Sigmoid colon (tissue), 7 donors: ENCODE data around the gene HECTD3. TPM values are rescaled to one million over a fixed set of nuclear protein-coding genes. Genes with fewer than 3 reads are reported as not detected.
A peak's percentile ranks its signal among the peaks of the same experiment; 100 is the strongest.

Experiments used
- DNase-seq: peaks from one replicate; pipeline ENCODE4 v3.0.0-alpha.2; 2019
- H3K27ac ChIP-seq, 4 donors: fragments of 200-600 bp; sonication (generic); one replicate each; pipeline ENCODE4 v1.5.1; 2016 to 2019; ENCODE audit warnings: mild to moderate bottlenecking in 1 of 4
- H3K27me3 ChIP-seq, 3 donors: fragments of 200-600 bp; sonication (generic); one replicate each; pipeline ENCODE4 v1.5.1; 2019; ENCODE audit warnings: mild to moderate bottlenecking in 1 of 3
- H3K36me3 ChIP-seq, 4 donors: fragments of 200-600 bp; sonication (generic); one replicate each; pipeline ENCODE4 v1.5.1; 2016 to 2019
- H3K4me1 ChIP-seq, 4 donors: fragments of 200-600 bp; sonication (generic); one replicate each; pipeline ENCODE4 v1.5.1; 2017 to 2019
- H3K4me3 ChIP-seq, 4 donors: fragments of 200-600 bp; sonication (generic); one replicate each; pipeline ENCODE4 v1.5.1; 2017 to 2019; ENCODE audit warnings: mild to moderate bottlenecking in 2 of 4, moderate library complexity in 1 of 4
- H3K9me3 ChIP-seq, 4 donors: fragments of 200-600 bp in 3 of 4; sonication (generic) in 3 of 4; one replicate each; pipeline versions ENCODE4 v1.5.1 to v1.6.1; 2013 to 2019
- CTCF ChIP-seq, 4 experiments: fragments of 450-650 bp in 3 of 4; fragments of 200-600 bp in 1 of 4; IDR thresholded peaks; one replicate each; pipeline ENCODE4 v1.5.1; 2016 to 2019; ENCODE audit warnings: antibody characterized with exemption in 4 of 4, mild to moderate bottlenecking in 3 of 4, moderate library complexity in 2 of 4
- EP300 ChIP-seq, 4 donors: sonication (generic); formaldehyde crosslinking; IDR thresholded peaks; one replicate each; pipeline ENCODE4 v1.6.1; 2017; ENCODE audit warnings: antibody characterized with exemption in 4 of 4
- POLR2A ChIP-seq, 2 donors: fragments of 450-650 bp; IDR thresholded peaks; one replicate each; pipeline ENCODE4 v1.6.1; 2016; ENCODE audit warnings: antibody characterized with exemption in 2 of 2, mild to moderate bottlenecking in 2 of 2, moderate library complexity in 2 of 2
- POLR2AphosphoS5 ChIP-seq, 4 donors: sonication (generic); formaldehyde crosslinking; IDR thresholded peaks; one replicate each; pipeline ENCODE4 v1.6.1; 2017; ENCODE audit warnings: antibody characterized with exemption in 4 of 4
- WGBS, 2 donors: extraction: QIAGEN DNeasy Blood & Tissue Kit; methylation state at CpG; one replicate each; pipeline ENCODE4 v1.1.7; 2013; 5-methylcytosine and 5-hydroxymethylcytosine counted together
- intact Hi-C: fragments of 100-400 bp; cut with DNase I; formaldehyde crosslinking; loops from one replicate; pipeline ENCODE4 v1.15.1; 2023
- polyA plus RNA-seq, 3 donors: library from polyadenylated mRNA; stranded (reverse); fragments of 200-250 nt; gene quantifications; one replicate each; pipeline ENCODE4 v1.2.3, GENCODE V29; 2013
- total RNA-seq, 4 donors: library from RNA; depleted of rRNA; stranded (reverse); fragments of >200 nt; gene quantifications; one replicate each; pipeline ENCODE4 v1.1.0, GENCODE V29; 2016
- donor health status: healthy with polysubstance abuse.
- donor health status: Bipolar disorder and iron deficiency.
- donor health status: healthy.

The HECTD3 gene
- total RNA-seq (10 to 100 TPM; 23.9 to 45.7 (median 26.0) TPM), polyA plus RNA-seq (10 to 100 TPM; 56.5 to 74.2 (median 67.4) TPM)

GRCh38 chr1:45010855-45011811 lies at the start of gene HECTD3:
Gene HECTD3, minus strand, starts transcription at chr1:45011324. Its CDS starts 67 bp downstream, at chr1:45011257.
- intact Hi-C loops, result loop anchor here (5.0 to 10.0 kb wide), 6 partner anchors 169 to 676 kb away; partner anchors contain the start of genes BEST4, GPBP1L1, NASP and PTCH2
- H3K9me3 ChIP-seq, result no peaks in the 10 kb centered on the region
- peaks cover 3 to 54% (median 50%) of the 10 kb centered on the region in 4 donors for H3K4me1 ChIP-seq
- peak; percentile 88 for DNase-seq
- H3K27ac ChIP-seq, result peak within 1 kb of the TSS; percentile 78 to 94 (median 85)
- no peak for TF ChIP-seq CTCF (IDR thresholded peaks at IDR 0.05)
- TF ChIP-seq POLR2AphosphoS5 (IDR thresholded peaks at IDR 0.05), result peak; percentile 40 to 80 (median 63)
- TF ChIP-seq POLR2A (IDR thresholded peaks at IDR 0.05), result peak in 1 of 2 donors; percentile 40
- H3K36me3 ChIP-seq, result peaks cover 31 to 54% (median 36%) of the 10 kb centered on the region in 4 donors
- peak within 1 kb of the TSS; percentile 65 to 100 (median 82) for H3K4me3 ChIP-seq
- 0 to 1% methylated on average over 62 of the region's 62 CpGs for WGBS, 2 donors
- H3K27me3 ChIP-seq, result no peaks in the 10 kb centered on the region

GRCh38 chr1:45059829-45060228 lies 48.7 kb upstream of the HECTD3 start:
- no peak for DNase-seq
- Histone ChIP-seq H3K36me3 (peaks cover 0 to 21% (median 1%) of the 10 kb centered on the region in 4 donors), H3K4me1 (no peaks in the 10 kb centered on the region), H3K9me3 (no peaks in the 10 kb centered on the region), H3K27me3 (no peaks in the 10 kb centered on the region), H3K4me3 (no peak overlapping the region), H3K27ac (no peak overlapping the region)
- 32 to 76% methylated on average over 2 of the region's 2 CpGs for WGBS, 2 donors
- intact Hi-C loops, result no loop called here
- TF ChIP-seq CTCF (IDR thresholded peaks at IDR 0.05) (no peak), EP300 (IDR thresholded peaks at IDR 0.05) (no peak), POLR2A (IDR thresholded peaks at IDR 0.05) (no peak), POLR2AphosphoS5 (IDR thresholded peaks at IDR 0.05) (no peak)

- H3K27ac ChIP-seq, result no peak overlapping the region
- 88 to 92% methylated on average over 1 of the region's 1 CpG for WGBS, 2 donors
- intact Hi-C loops, result no loop called here
- H3K36me3 ChIP-seq, result peaks cover 0 to 21% (median 1%) of the 10 kb centered on the region in 4 donors
- H3K9me3 ChIP-seq, result no peaks in the 10 kb centered on the region
- H3K4me3 ChIP-seq, result no peak overlapping the region
- H3K27me3 ChIP-seq, result no peaks in the 10 kb centered on the region
- DNase-seq, result no peak
- TF ChIP-seq CTCF (IDR thresholded peaks at IDR 0.05) (no peak), EP300 (IDR thresholded peaks at IDR 0.05) (no peak), POLR2AphosphoS5 (IDR thresholded peaks at IDR 0.05) (no peak), POLR2A (IDR thresholded peaks at IDR 0.05) (no peak)
- no peaks in the 10 kb centered on the region for H3K4me1 ChIP-seq
Measured at GRCh38 chr1:45057542-45057941, 46.4 kb upstream of the HECTD3 start.

GRCh38 chr1:45051005-45051772 lies 40.1 kb upstream of the HECTD3 start:
- H3K27me3 ChIP-seq, result no peaks in the 10 kb centered on the region
- H3K9me3 ChIP-seq, result no peaks in the 10 kb centered on the region
- intact Hi-C loops, result no loop called here
- no peaks in the 10 kb centered on the region for H3K4me1 ChIP-seq
- WGBS, 2 donors, result 54 to 68% methylated on average over 2 of the region's 2 CpGs
- no peak overlapping the region for H3K4me3 ChIP-seq
- H3K27ac ChIP-seq, result no peak overlapping the region
- peaks cover 0 to 5% (median 0%) of the 10 kb centered on the region in 4 donors for H3K36me3 ChIP-seq
- TF ChIP-seq EP300 (IDR thresholded peaks at IDR 0.05), result no peak
- TF ChIP-seq POLR2AphosphoS5 (IDR thresholded peaks at IDR 0.05), result no peak
- DNase-seq, result no peak
